ENCODE measurements around the gene POLR1E.
"Not testable (repeated sequence)": the region's sequence is repeated elsewhere in the genome, so short reads cannot be mapped to it uniquely, and the experiment has no call there.

Gene POLR1E

GRCh38 chr9:37464426-37465248 lies 21.1 kb upstream of the POLR1E start:
- TF ChIP-seq EZH2phosphoT487 (IDR thresholded peaks at IDR 0.05; ENCODE audit: low read depth), result no peak
- no peak for TF ChIP-seq CTCF (IDR thresholded peaks at IDR 0.05; ENCODE audit: low read depth, low read length)
- peaks cover 53% of the 10 kb centered on the region for H3K79me2 ChIP-seq (ENCODE audit: low read length)

GRCh38 chr9:37465249-37466036 lies 20.3 kb upstream of the POLR1E start, which contains the start of gene ZBTB5:
TSS of gene ZBTB5 (minus strand) at chr9:37465450. CDS start at chr9:37442551, 22,899 bp downstream.
- H3K9me3 ChIP-seq (ENCODE audit: insufficient read depth, low read length), result no peaks in the 10 kb centered on the region
- TF ChIP-seq CTCF (IDR thresholded peaks at IDR 0.05; ENCODE audit: low read depth, low read length), result no peak
- TF ChIP-seq EZH2phosphoT487 (IDR thresholded peaks at IDR 0.05; ENCODE audit: low read depth), result no peak
- H4K20me1 ChIP-seq (ENCODE audit: insufficient read depth, low read length), result peaks cover 33% of the 10 kb centered on the region
- peaks cover 21% of the 10 kb centered on the region for H3K36me3 ChIP-seq (replicated peaks; ENCODE audit: low read depth, low read length)
- H2AFZ ChIP-seq (ENCODE audit: low read depth, low read length), result peak within 1 kb of the TSS; percentile 59
- peak within 1 kb of the TSS; percentile 84 for H3K27ac ChIP-seq (ENCODE audit: low read length)
- peak within 1 kb of the TSS; percentile 91 for H3K4me2 ChIP-seq (ENCODE audit: low read length)
- peaks cover 45% of the 10 kb centered on the region for H3K79me2 ChIP-seq (ENCODE audit: low read length)
- H3K9ac ChIP-seq (ENCODE audit: low read length), result peak within 1 kb of the TSS; percentile 96
- H3K4me3 ChIP-seq (ENCODE audit: low read length), result peak within 1 kb of the TSS; percentile 96
- H3K4me1 ChIP-seq (ENCODE audit: low read length), result peaks cover 19% of the 10 kb centered on the region
- no peaks in the 10 kb centered on the region for H3K27me3 ChIP-seq (ENCODE audit: low read depth, low read length)

More at GRCh38 chr9:37464426-37465248, 21.1 kb upstream of the POLR1E start:
- H4K20me1 ChIP-seq (ENCODE audit: insufficient read depth, low read length), result peaks cover 33% of the 10 kb centered on the region
- H2AFZ ChIP-seq (ENCODE audit: low read depth, low read length), result peak overlapping the region; percentile 10; the same call in 1 of the 2 replicates
- H3K9me3 ChIP-seq (ENCODE audit: insufficient read depth, low read length), result no peaks in the 10 kb centered on the region
- peaks cover 21% of the 10 kb centered on the region for H3K36me3 ChIP-seq (replicated peaks; ENCODE audit: low read depth, low read length)
- H3K4me2 ChIP-seq (ENCODE audit: low read length), result peak overlapping the region; percentile 91
- no peaks in the 10 kb centered on the region for H3K27me3 ChIP-seq (ENCODE audit: low read depth, low read length)
- peak overlapping the region; percentile 92 for H3K9ac ChIP-seq (ENCODE audit: low read length)
- H3K4me1 ChIP-seq (ENCODE audit: low read length), result peaks cover 19% of the 10 kb centered on the region
- peak overlapping the region; percentile 96 for H3K4me3 ChIP-seq (ENCODE audit: low read length)
- H3K27ac ChIP-seq (ENCODE audit: low read length), result peak overlapping the region; percentile 84

- Histone ChIP-seq H3K79me2 (ENCODE audit: low read length) (peaks cover 38% of the 10 kb centered on the region), H3K36me3 (replicated peaks; ENCODE audit: low read depth, low read length) (peaks cover 14% of the 10 kb centered on the region), H4K20me1 (ENCODE audit: insufficient read depth, low read length) (peaks cover 25% of the 10 kb centered on the region), H3K9ac (ENCODE audit: low read length) (peak overlapping the region; percentile 96), H3K9me3 (ENCODE audit: insufficient read depth, low read length) (no peaks in the 10 kb centered on the region), H3K4me2 (ENCODE audit: low read length) (peak overlapping the region; percentile 76), H3K27ac (ENCODE audit: low read length) (peak overlapping the region; percentile 80), H3K4me1 (ENCODE audit: low read length) (peaks cover 19% of the 10 kb centered on the region), H3K4me3 (ENCODE audit: low read length) (peak overlapping the region; percentile 96), H2AFZ (ENCODE audit: low read depth, low read length) (peak overlapping the region; percentile 59), H3K27me3 (ENCODE audit: low read depth, low read length) (no peaks in the 10 kb centered on the region)
- TF ChIP-seq EZH2phosphoT487 (IDR thresholded peaks at IDR 0.05; ENCODE audit: low read depth) (no peak), CTCF (IDR thresholded peaks at IDR 0.05; ENCODE audit: low read depth, low read length) (no peak)
These were observed 19.6 kb upstream of the POLR1E start for GRCh38 chr9:37466037-37466709.

GRCh38 chr9:37467530-37467929 lies 18.2 kb upstream of the POLR1E start:
- H3K9ac ChIP-seq (ENCODE audit: low read length); H3K27me3 ChIP-seq (ENCODE audit: low read depth, low read length); H3K4me2 ChIP-seq (ENCODE audit: low read length); H3K9me3 ChIP-seq (ENCODE audit: insufficient read depth, low read length); H3K27ac ChIP-seq (ENCODE audit: low read length); H3K36me3 ChIP-seq (replicated peaks; ENCODE audit: low read depth, low read length); H3K4me3 ChIP-seq (ENCODE audit: low read length); H2AFZ ChIP-seq (ENCODE audit: low read depth, low read length): not testable (repeated sequence)
- peaks cover 24% of the 10 kb centered on the region for H3K79me2 ChIP-seq (ENCODE audit: low read length)
- H4K20me1 ChIP-seq (ENCODE audit: insufficient read depth, low read length), result peaks cover 17% of the 10 kb centered on the region
- H3K4me1 ChIP-seq (ENCODE audit: low read length), result peaks cover 19% of the 10 kb centered on the region

Measured in OCI-LY3 (cell line).